Lower leg skin (tissue), 4 donors: ENCODE results near the gene HEPHL1. TPM values are rescaled to one million over a fixed set of nuclear protein-coding genes. Genes with fewer than 3 reads are reported as not detected.
A peak's percentile ranks its signal among the peaks of the same experiment; 100 is the strongest.

Experiments used
- DNase-seq, 2 donors: peaks; one replicate each; pipeline ENCODE4 v3.0.0-alpha.2; 2019; ENCODE audit warnings: low spot score in 2 of 2
- H3K4me3 ChIP-seq: fragments of 200-600 bp; sonication (generic); 2 replicates; pipeline ENCODE4 v1.5.1; 2017; ENCODE audit warnings: mild to moderate bottlenecking, low read depth; ENCODE audit not compliant: poor library complexity, severe bottlenecking
- CTCF ChIP-seq, 3 donors: fragments of 450-650 bp; IDR thresholded peaks; one replicate each; pipeline ENCODE4 v1.5.1; 2016; ENCODE audit warnings: antibody characterized with exemption in 3 of 3, mild to moderate bottlenecking in 3 of 3, moderate library complexity in 2 of 3
- POLR2A ChIP-seq, 2 donors: fragments of 450-650 bp; IDR thresholded peaks; one replicate each; pipeline ENCODE4 v1.6.1; 2016 to 2017; ENCODE audit warnings: antibody characterized with exemption in 2 of 2, mild to moderate bottlenecking in 1 of 2, moderate library complexity in 1 of 2
- WGBS, 2 donors: methylation state at CpG; one replicate each; pipeline ENCODE4 v1.1.5; 2018; 5-methylcytosine and 5-hydroxymethylcytosine counted together
- intact Hi-C: fragments of 100-400 bp; cut with DNase I; formaldehyde crosslinking; loops from one replicate; pipeline ENCODE4 v1.15.0; 2023; ENCODE audit warnings: low total_unique reads
- total RNA-seq, 4 donors: library from RNA; depleted of rRNA; stranded (reverse); fragments of >200 nt; gene quantifications; one replicate each; pipeline ENCODE4 v1.1.0, GENCODE V29; 2016

HEPHL1 gene
- total RNA-seq, 4 donors from 2014 or later, result 0.04 to 6.6 (median 0.93) TPM

GRCh38 chr11:94025690-94026394 lies 4.7 kb downstream of the HEPHL1 start:
- DNase-seq, result no peak
- TF ChIP-seq POLR2A (IDR thresholded peaks at IDR 0.05) (no peak), CTCF (IDR thresholded peaks at IDR 0.05) (no peak)
- intact Hi-C loops, result no loop called here
- WGBS, 2 donors, result 70 to 83% methylated on average over 2 of the region's 2 CpGs
- no peak overlapping the region for H3K4me3 ChIP-seq

GRCh38 chr11:94027210-94027609 lies 6.1 kb downstream of the HEPHL1 start:
- 89 to 90% methylated on average over 5 of the region's 5 CpGs for WGBS, 2 donors
- intact Hi-C loops, result no loop called here
- TF ChIP-seq POLR2A (IDR thresholded peaks at IDR 0.05), result no peak
- TF ChIP-seq CTCF (IDR thresholded peaks at IDR 0.05), result no peak
- H3K4me3 ChIP-seq, result no peak overlapping the region
- no peak for DNase-seq

GRCh38 chr11:94028436-94028835 lies 7.3 kb downstream of the HEPHL1 start:
- peak in 1 of 2 donors; percentile 14 for DNase-seq
- 45 to 73% methylated on average over 2 of the region's 2 CpGs for WGBS, 2 donors
- no peak overlapping the region for H3K4me3 ChIP-seq
- TF ChIP-seq POLR2A (IDR thresholded peaks at IDR 0.05) (no peak), CTCF (IDR thresholded peaks at IDR 0.05) (no peak)
- intact Hi-C loops, result no loop called here

GRCh38 chr11:94030059-94030458 lies 8.9 kb downstream of the HEPHL1 start:
- TF ChIP-seq CTCF (IDR thresholded peaks at IDR 0.05), result no peak
- TF ChIP-seq POLR2A (IDR thresholded peaks at IDR 0.05), result no peak
- no peak overlapping the region for H3K4me3 ChIP-seq
- WGBS, 2 donors, result 82 to 85% methylated on average over 1 of the region's 1 CpG
- intact Hi-C loops, result no loop called here
- no peak for DNase-seq

- intact Hi-C loops, result no loop called here
- TF ChIP-seq POLR2A (IDR thresholded peaks at IDR 0.05) (no peak), CTCF (IDR thresholded peaks at IDR 0.05) (no peak)
- DNase-seq, result no peak
- H3K4me3 ChIP-seq, result no peak overlapping the region
- WGBS, 2 donors, result 74 to 77% methylated on average over 4 of the region's 4 CpGs
Observed at GRCh38 chr11:94031625-94032024, 10.5 kb downstream of the HEPHL1 start.

GRCh38 chr11:94032066-94032465 lies 10.9 kb downstream of the HEPHL1 start:
- no peak for DNase-seq
- 75 to 77% methylated on average over 5 of the region's 5 CpGs for WGBS, 2 donors
- TF ChIP-seq POLR2A (IDR thresholded peaks at IDR 0.05), result no peak
- TF ChIP-seq CTCF (IDR thresholded peaks at IDR 0.05), result no peak
- no peak overlapping the region for H3K4me3 ChIP-seq
- intact Hi-C loops, result no loop called here
